Measurements from ENCODE around the gene ASIC4. TPM values are rescaled to one million over a fixed set of nuclear protein-coding genes. Genes with fewer than 3 reads are reported as not detected.

ASIC4 gene
- total and polyA plus RNA-seq, 2 of the 13 experiments (the other 11 are each of a cell fraction or from before 2014, with no cell fraction given): 0.03 TPM; not detected in 1

DNA sequence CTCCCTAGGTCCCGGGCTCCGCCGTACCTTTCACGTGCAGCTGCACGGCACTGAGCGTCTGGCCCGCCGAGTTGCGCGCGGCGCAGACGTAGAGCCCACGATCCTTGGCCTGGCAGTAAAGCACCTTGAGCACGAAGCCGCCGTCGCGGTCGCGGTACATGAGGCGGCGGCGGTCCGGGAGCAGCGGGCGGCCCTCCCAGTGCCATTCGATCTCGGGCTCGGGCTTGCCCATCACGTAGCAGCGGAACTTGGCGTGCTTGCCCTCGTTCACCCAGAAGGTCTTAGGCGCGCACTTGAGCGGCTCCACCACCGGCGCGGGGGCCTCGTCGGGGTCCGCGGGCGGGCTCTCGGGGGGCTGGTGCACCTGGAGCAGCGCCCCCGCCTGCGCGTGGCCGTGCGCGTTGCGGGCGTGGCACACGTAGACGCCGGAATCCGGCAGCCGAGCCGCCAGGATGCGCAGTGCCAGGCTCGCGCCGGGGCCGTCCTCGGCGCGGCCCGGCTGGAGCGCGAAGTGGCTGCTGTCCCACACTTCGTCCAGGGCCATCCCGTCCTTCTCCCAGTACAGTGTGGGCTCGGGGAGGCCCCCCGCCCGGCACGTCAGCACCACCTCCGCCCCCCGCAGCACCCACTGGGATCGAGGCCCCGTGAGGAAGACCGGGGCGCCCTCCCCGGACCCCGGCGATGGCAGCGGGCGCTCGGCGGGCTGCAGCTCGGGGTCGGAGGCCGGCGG lies 56.1 kb downstream of the ASIC4 start (continued):
- TF ChIP-seq AHDC1 (CRISPR knock-in tag; IDR thresholded peaks at IDR 0.05; ENCODE audit: borderline replicate concordance) (0 out of 2 replicates have a peak, but pooled peaks have one; percentile 12), IKZF1 (IDR thresholded peaks at IDR 0.05) (no peak), ZBTB33 (CRISPR knock-in tag; IDR thresholded peaks at IDR 0.05) (peak; percentile 94), ZMYM4 (CRISPR knock-in tag; IDR thresholded peaks at IDR 0.05) (0 out of 2 replicates have a peak, but pooled peaks have one; percentile 2), ESRRA (CRISPR knock-in tag; IDR thresholded peaks at IDR 0.05; ENCODE audit: low read depth) (no peak), NKX3-1 (CRISPR knock-in tag; IDR thresholded peaks at IDR 0.05) (no peak; the same call in 1 of the 2 replicates), ATF7-NPFF (CRISPR knock-in tag; IDR thresholded peaks at IDR 0.05; ENCODE audit: low read depth) (peak; percentile 45), ZKSCAN5 (CRISPR knock-in tag; IDR thresholded peaks at IDR 0.05) (no peak), TCF7L2 (IDR thresholded peaks at IDR 0.05; ENCODE audit: low read depth, low read length) (no peak), PREB (CRISPR knock-in tag; IDR thresholded peaks at IDR 0.05) (no peak), HNF4G (IDR thresholded peaks at IDR 0.05; ENCODE audit: borderline replicate concordance, low read depth, low read length) (no peak), HNF4G (CRISPR knock-in tag; IDR thresholded peaks at IDR 0.05; ENCODE audit: borderline replicate concordance, low read depth) (peak; percentile 73), ZC3H4 (CRISPR knock-in tag; IDR thresholded peaks at IDR 0.05; ENCODE audit: borderline replicate concordance) (no peak), ZMYM3 (CRISPR knock-in tag; IDR thresholded peaks at IDR 0.05) (no peak), SAP130 (CRISPR knock-in tag; IDR thresholded peaks at IDR 0.05; ENCODE audit: low read depth) (peak; percentile 55; the same call in 1 of the 2 replicates), KLF9 (CRISPR knock-in tag; IDR thresholded peaks at IDR 0.05; ENCODE audit: low read depth) (no peak)
- TF ChIP-seq, protein P1, sequence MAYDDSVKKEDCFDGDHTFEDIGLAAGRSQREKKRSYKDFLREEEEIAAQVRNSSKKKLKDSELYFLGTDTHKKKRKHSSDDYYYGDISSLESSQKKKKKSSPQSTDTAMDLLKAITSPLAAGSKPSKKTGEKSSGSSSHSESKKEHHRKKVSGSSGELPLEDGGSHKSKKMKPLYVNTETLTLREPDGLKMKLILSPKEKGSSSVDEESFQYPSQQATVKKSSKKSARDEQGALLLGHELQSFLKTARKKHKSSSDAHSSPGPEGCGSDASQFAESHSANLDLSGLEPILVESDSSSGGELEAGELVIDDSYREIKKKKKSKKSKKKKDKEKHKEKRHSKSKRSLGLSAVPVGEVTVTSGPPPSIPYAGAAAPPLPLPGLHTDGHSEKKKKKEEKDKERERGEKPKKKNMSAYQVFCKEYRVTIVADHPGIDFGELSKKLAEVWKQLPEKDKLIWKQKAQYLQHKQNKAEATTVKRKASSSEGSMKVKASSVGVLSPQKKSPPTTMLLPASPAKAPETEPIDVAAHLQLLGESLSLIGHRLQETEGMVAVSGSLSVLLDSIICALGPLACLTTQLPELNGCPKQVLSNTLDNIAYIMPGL (CRISPR knock-in tag; IDR thresholded peaks at IDR 0.05; ENCODE audit: borderline replicate concordance in 1 of 2, low read depth in 1 of 2): peak; percentile 25 to 68; a peak in 3 of 4 replicates

Data from HepG2 (cell line).